Measurements from ENCODE around the gene KLK4.

KLK4 gene

GRCh38 chr19:50878851-50879250, 32.3 kb downstream of the KLK4 start:
- DNase-seq = no peak

GRCh38 chr19:50877338-50877737, 33.9 kb downstream of the KLK4 start:
- DNase-seq = no peak

GRCh38 chr19:50876456-50876855, 34.7 kb downstream of the KLK4 start:
- DNase-seq = no peak

- no peak for DNase-seq
These were observed 35.3 kb downstream of the KLK4 start for GRCh38 chr19:50875795-50876422.

GRCh38 chr19:50874211-50874610, 37.0 kb downstream of the KLK4 start:
- DNase-seq = no peak

GRCh38 chr19:50873056-50873455, 38.1 kb downstream of the KLK4 start, which contains the start of gene KLK2:
Gene KLK2 (plus strand): TSS chr19:50873439. CDS start chr19:50873474, 35 bp downstream.
- DNase-seq = no peak

GRCh38 chr19:50870417-50871089, 40.6 kb downstream of the KLK4 start:
- DNase-seq = peak; percentile 78 to 89

GRCh38 chr19:50869479-50869878, 41.7 kb downstream of the KLK4 start:
- no peak for DNase-seq

DNA sequence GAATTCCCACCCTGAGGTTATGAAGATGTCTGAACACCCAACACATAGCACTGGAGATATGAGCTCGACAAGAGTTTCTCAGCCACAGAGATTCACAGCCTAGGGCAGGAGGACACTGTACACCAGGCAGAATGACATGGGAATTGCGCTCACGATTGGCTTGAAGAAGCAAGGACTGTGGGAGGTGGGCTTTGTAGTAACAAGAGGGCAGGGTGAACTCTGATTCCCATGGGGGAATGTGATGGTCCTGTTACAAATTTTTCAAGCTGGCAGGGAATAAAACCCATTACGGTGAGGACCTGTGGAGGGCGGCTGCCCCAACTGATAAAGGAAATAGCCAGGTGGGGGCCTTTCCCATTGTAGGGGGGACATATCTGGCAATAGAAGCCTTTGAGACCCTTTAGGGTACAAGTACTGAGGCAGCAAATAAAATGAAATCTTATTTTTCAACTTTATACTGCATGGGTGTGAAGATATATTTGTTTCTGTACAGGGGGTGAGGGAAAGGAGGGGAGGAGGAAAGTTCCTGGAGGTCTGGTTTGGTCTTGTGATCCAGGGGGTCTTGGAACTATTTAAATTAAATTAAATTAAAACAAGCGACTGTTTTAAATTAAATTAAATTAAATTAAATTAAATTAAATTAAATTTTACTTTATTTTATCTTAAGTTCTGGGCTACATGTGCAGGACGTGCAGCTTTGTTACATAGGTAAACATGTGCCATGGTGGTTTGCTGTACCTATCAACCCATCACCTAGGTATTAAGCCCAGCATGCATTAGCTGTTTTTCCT, 49.5 kb downstream of the KLK4 start:
- DNase-seq = no peak

DNA sequence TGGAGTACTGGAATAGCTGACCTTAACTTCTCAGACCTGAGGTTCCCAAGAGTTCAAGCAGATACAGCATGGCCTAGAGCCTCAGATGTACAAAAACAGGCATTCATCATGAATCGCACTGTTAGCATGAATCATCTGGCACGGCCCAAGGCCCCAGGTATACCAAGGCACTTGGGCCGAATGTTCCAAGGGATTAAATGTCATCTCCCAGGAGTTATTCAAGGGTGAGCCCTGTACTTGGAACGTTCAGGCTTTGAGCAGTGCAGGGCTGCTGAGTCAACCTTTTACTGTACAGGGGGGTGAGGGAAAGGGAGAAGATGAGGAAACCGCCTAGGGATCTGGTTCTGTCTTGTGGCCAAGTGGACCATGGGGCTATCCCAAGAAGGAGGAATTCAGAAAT, 50.2 kb downstream of the KLK4 start:
- no peak for DNase-seq

DNA sequence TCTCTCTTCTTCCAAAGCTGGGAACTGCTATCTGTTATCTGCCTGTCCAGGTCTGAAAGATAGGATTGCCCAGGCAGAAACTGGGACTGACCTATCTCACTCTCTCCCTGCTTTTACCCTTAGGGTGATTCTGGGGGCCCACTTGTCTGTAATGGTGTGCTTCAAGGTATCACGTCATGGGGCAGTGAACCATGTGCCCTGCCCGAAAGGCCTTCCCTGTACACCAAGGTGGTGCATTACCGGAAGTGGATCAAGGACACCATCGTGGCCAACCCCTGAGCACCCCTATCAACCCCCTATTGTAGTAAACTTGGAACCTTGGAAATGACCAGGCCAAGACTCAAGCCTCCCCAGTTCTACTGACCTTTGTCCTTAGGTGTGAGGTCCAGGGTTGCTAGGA, 51.3 kb downstream of the KLK4 start:
- DNase-seq = no peak

- peak in 1 of 2 experiments; percentile 42 for DNase-seq
These were observed 52.3 kb downstream of the KLK4 start for GRCh38 chr19:50858886-50859285.

DNA sequence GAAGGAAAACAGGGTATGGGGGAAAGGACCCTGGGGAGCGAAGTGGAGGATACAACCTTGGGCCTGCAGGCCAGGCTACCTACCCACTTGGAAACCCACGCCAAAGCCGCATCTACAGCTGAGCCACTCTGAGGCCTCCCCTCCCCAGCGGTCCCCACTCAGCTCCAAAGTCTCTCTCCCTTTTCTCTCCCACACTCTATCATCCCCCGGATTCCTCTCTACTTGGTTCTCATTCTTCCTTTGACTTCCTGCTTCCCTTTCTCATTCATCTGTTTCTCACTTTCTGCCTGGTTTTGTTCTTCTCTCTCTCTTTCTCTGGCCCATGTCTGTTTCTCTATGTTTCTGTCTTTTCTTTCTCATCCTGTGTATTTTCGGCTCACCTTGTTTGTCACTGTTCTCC, 53.8 kb downstream of the KLK4 start:
- DNase-seq = no peak
